ENCODE results near the gene ZFP28.

Gene ZFP28

GRCh38 chr19:56538761-56539263 is at the start of gene ZFP28:
ZFP28 (plus strand) TSS chr19:56538948; CDS start chr19:56539019, 71 bp downstream.
- DNase-seq = peak in 1 of 2 experiments; percentile 88

DNA sequence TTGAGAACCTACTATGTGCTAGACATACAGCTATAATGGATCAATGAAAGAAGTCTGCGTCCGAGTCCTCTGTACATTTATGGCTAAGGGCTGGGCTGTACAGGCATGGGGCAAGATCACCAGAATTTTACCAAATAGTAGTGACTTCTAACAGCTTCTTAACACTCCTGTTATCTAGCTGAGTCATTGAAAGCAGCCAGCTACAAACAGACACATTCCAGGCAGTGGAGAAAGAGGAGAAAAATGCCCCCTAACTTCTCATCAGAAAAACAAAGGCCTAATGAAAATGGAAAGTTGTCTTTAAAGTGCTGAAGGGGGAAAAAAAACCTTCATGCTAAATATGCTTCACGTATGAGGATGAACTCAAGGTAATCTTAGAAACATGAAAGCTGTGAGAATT is 47.3 kb upstream of the ZFP28 start:
- no peak for DNase-seq

DNA sequence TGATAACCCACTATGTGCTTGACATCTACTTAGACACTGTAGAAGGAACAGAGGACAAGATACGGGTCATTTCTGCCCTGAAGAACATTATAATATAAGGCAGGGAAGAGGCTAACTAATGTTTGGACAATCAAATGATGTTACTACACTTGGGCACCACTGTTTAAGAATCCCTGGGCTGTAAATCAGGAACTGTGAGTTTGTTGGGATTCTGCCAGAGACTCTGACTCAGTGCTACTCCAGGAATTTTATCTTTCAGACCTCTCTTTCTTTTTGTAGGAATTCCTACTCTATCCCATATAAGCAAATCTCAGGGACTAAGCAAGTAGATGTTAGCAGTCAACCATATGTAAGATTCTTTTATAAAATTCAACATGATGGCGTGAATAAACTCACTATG is 34.2 kb upstream of the ZFP28 start:
- DNase-seq = no peak

- peak in 1 of 2 experiments; percentile 42 for DNase-seq
These were observed 31.1 kb upstream of the ZFP28 start, which contains the start of gene ZNF471 for GRCh38 chr19:56507446-56508289. ZNF471 (plus strand) TSS chr19:56507855; CDS start chr19:56511572, 3,717 bp downstream.

DNA sequence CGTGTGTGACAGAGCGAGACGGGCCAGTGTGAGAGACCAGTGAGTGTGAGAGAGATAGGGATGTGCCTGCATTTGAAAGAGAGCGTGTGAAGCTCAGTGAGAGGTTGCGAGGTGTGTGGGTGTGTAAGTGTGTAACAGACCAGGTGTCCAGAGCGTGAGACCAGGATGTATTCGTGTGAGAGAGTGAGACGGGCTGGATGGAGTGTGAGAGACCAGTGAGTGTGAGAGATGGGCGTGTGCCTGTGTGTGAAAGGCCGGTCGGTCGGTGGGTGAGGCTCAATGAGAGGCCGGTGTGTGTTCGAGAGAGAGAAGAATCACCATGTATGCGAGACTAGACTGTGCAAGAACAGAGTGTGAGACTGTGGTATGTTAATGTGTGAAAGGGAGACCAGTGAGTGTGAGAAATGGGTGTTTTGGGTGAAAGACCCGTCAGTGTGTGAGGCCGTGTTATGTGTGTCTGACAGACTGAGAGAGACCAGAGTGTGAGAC is 30.4 kb upstream of the ZFP28 start:
- no peak for DNase-seq

DNA sequence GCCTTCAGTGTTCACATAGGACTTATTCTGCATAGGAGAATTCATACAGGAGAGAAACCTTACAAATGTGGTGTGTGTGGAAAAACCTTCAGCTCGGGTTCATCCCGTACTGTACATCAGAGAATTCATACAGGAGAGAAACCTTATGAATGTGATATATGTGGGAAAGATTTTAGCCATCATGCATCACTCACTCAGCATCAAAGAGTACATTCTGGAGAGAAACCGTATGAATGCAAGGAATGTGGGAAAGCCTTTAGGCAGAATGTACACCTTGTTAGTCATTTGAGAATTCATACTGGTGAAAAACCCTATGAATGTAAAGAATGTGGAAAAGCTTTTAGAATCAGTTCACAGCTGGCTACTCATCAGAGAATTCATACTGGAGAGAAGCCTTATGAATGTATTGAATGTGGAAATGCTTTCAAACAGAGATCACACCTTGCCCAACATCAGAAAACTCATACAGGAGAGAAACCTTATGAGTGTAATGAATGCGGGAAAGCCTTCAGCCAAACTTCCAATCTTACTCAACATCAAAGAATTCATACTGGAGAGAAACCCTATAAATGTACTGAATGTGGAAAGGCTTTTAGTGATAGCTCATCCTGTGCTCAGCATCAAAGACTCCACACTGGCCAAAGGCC is 13.4 kb upstream of the ZFP28 start:
- no peak for DNase-seq

GRCh38 chr19:56537442-56537841 is 1.3 kb upstream of the ZFP28 start:
- no peak for DNase-seq

GRCh38 chr19:56538254-56538760 is 441 bp upstream of the ZFP28 start:
- DNase-seq = peak; percentile 69 to 88

DNA sequence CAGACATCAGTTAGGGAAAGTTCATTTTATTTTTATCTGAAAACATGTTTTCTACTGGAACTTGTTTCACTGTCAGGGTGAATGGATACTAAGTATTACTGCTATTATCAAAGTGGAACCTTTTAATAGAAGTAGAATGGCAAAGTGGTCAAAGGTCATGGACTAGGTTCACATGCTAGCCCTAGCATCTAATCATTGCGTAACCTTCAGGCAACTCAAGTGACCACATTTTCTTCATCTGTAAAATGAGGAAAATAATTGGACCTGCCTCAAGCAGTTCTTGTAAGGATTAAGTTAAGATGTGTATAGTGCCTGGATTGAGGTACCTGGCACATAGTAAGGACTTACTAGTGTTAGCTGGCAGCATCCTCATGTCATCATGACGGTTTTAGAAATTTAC is 5.0 kb downstream of the ZFP28 start:
- no peak for DNase-seq

DNA sequence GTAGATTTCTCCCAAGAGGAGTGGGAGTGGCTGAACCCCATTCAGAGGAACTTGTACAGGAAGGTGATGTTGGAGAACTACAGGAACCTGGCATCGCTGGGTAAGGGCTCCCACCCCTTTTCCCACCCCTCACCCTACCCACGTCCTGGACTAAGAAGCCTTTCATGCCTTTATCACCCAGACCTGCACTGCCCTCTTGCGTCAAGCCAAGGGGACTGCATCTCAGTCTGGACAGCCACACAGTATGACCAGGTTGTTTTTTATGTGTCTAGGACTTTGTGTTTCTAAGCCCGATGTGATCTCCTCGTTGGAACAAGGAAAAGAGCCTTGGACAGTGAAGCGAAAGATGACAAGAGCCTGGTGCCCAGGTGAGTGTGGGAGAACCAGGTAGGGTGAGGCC is 8.8 kb downstream of the ZFP28 start:
- no peak for DNase-seq

DNA sequence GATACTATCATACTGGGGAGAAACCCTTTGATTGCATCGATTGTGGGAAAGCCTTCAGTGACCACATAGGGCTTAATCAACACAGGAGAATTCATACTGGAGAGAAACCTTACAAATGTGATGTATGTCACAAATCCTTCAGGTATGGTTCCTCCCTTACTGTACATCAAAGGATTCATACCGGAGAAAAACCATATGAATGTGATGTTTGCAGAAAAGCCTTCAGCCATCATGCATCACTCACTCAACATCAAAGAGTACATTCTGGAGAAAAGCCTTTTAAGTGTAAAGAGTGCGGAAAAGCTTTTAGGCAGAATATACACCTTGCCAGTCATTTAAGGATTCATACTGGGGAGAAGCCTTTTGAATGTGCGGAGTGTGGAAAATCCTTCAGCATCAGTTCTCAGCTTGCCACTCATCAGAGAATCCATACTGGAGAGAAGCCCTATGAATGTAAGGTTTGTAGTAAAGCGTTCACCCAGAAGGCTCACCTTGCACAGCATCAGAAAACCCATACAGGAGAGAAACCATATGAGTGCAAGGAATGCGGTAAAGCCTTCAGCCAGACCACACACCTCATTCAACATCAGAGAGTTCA is 15.6 kb downstream of the ZFP28 start:
- no peak for DNase-seq

- DNase-seq = no peak
These were observed 24.0 kb downstream of the ZFP28 start for GRCh38 chr19:56562766-56563165.

GRCh38 chr19:56566904-56567273 is 28.1 kb downstream of the ZFP28 start:
- DNase-seq = peak in 1 of 2 experiments; percentile 33

DNA sequence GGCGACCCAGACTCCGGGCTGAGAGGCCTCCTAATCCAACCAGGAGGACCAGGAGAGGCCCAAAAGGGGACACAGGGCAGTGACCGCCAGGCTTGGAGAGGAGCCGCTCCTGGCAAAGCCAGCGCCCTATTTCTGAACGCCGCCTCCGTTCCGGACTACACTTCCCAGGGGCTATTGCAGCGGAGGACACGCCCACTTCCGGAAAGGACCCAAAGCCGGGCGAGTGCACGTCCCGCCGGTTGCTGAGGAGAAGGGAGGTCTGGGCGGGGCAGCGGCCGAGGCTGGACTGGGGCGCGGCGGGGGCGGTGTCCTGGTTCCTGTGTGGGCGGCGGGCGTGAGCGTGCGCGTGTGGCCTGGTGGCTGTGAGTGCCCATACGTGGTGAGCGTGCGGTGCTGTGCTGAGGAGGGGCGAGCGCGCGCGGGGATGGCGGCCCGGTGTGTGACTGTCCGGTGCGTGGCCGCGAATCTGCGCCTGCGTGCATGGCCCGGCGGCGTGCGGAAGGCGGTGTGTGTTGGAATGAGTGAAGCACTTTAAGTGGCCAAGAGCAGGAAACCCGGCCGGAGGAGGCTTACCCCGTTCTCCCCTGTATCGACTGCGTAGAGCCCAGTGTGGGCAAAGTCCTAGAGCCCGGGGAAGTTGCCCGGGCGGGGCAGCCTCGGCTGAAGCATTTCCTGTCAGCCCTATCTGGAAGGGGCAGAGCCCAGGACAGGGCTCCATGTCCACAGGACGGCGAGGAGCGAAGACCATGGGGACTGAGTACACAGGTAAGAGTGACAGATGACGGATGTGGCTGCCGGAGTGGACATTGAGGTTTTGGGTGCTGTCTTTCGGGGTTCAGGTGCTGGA is 28.7 kb downstream of the ZFP28 start, which contains the start of gene ZNF470:
Gene ZNF470 (plus strand): TSS at position 195 of the 847 bp plus-strand sequence. CDS start 2,844 bp downstream, outside the sequence.
- DNase-seq = peak; percentile 74 to 90

DNA sequence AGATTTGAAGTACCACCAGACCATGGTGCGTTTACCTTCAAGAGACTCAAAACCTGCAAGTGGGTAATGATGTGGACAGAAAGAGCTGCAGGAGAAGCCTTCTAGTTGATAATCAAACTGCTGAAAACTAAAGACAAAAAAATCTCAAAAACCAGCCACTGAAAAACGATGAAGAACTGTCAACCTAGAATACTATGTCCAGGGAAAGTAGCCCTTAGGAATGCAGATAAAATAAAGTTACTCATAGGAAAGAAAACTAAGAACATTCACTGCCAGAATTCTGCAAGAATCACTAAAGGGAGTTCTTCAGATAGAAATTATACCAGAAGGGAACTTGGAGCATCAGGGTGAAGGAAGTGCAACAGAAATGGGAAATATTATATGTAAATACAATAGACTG is 33.8 kb downstream of the ZFP28 start:
- no peak for DNase-seq

GRCh38 chr19:56573914-56574313 is 35.2 kb downstream of the ZFP28 start:
- DNase-seq = no peak

- no peak for DNase-seq
These were observed 39.2 kb downstream of the ZFP28 start for GRCh38 chr19:56577719-56578602.

- no peak for DNase-seq
These were observed 55.7 kb downstream of the ZFP28 start for GRCh38 chr19:56594446-56594782.

DNA sequence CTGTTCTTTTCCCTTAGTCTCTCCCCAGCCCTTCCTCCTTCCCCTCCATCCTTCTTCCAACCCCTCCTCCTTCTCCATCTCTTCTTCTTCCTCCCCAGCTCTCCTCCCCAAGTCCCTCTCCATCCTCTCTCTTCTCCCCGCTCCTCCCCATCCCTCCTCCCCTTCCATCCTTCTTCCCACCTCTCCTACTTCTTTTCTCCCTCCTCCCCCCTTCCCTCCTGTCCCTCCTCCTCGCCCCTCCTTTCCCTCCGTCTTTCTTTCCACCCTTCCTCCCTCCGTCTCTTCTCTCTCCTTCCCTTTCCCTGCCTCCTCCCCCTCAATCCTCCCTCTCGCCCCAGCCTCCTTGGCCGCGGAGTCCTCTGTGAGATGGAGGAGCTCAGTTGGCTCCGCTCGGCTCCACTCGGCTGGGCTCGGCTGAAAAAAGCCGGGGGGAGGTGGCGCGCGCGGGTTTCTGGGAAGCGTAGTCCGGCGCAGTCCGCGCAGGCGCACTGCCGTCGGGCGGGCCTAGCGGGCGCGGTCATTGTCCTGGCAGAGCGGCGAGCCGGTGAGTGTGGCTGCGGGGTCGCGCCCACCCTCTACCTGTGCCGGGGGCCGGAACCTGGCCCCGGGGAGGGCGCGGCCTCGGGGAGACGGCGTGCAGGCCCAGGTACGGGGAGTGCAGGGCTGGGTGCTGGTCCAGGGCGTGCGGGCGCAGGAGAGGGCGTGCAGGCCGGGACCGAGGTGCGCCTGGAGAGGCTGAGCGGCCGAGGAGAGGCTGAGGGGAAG is 56.2 kb downstream of the ZFP28 start, which contains the start of gene ZNF71:
Gene ZNF71 (plus strand): TSS at position 520 of the 765 bp plus-strand sequence. CDS start 6,257 bp downstream, outside the sequence.
- DNase-seq = peak; percentile 57 to 93

- peak in 1 of 2 experiments; percentile 12 for DNase-seq
These were observed 56.8 kb downstream of the ZFP28 start for GRCh38 chr19:56595548-56595899.

Measured in NCI-H446 (cell line).